ENCODE results near the gene STOX2. TPM values are rescaled to one million over a fixed set of nuclear protein-coding genes. Genes with fewer than 3 reads are reported as not detected.

Gene STOX2
- polyA plus RNA-seq, 1 of the 3 experiments (the other 2 are of a cell fraction) = 0.16 TPM

GRCh38 chr4:183967266-183967665 is 62.2 kb downstream of the STOX2 start:
- DNase-seq = no peak
- Histone ChIP-seq H3K9me2 (no peaks in the 10 kb centered on the region), H3K4me1 (ENCODE audit: control insufficient read depth in 1 of 2, insufficient read depth in 2 of 2, low read depth in 1 of 2, low read length in 1 of 2) (peaks cover 0 to 2% of the 10 kb centered on the region in 2 experiments; a peak in 2 of 4 replicates), H3K9me3 (no peaks in the 10 kb centered on the region), H3K9ac (no peak overlapping the region), H3K4me2 (no peak overlapping the region), H3K36me3 (replicated peaks in 1 of 2; ENCODE audit: control insufficient read depth in 1 of 2, insufficient read depth in 2 of 2, low read length in 1 of 2) (no peaks in the 10 kb centered on the region), H3K27ac (ENCODE audit: low read depth in 2 of 2, low read length in 1 of 2) (no peak overlapping the region), H2AFZ (ENCODE audit: low read depth) (no peak overlapping the region), H3F3A (replicated peaks; ENCODE audit: insufficient read depth) (no peaks in the 10 kb centered on the region), H4K20me1 (ENCODE audit: insufficient read depth) (no peaks in the 10 kb centered on the region), H3K4me3 (ENCODE audit: low read depth in 2 of 2, low read length in 1 of 2) (no peak overlapping the region), H3K27me3 (ENCODE audit: insufficient read depth) (no peaks in the 10 kb centered on the region), H3K79me2 (ENCODE audit: insufficient read depth) (no peaks in the 10 kb centered on the region)
- POLR2A ChIA-PET = no interaction called here
- 77% methylated on average over 11 of the region's 11 CpGs for WGBS (ENCODE audit: low lambda C conversion rate)
- CTCF ChIA-PET = interaction anchor here (1.0 kb wide), 1 partner anchor 80 kb away, joined by 3 read pairs; no protein-coding TSS in a partner anchor
- TF ChIP-seq RXRA (IDR thresholded peaks at IDR 0.05; ENCODE audit: borderline replicate concordance, low read depth) = no peak
- TF ChIP-seq MAX (IDR thresholded peaks at IDR 0.05; ENCODE audit: low read depth) = no peak
- TF ChIP-seq FOXJ3 (CRISPR knock-in tag; IDR thresholded peaks at IDR 0.05) = no peak
- TF ChIP-seq TCF12 (IDR thresholded peaks at IDR 0.05) = no peak
- TF ChIP-seq MXI1 (IDR thresholded peaks at IDR 0.05; ENCODE audit: low read depth, low read length) = no peak
- TF ChIP-seq USF2 (IDR thresholded peaks at IDR 0.05; ENCODE audit: borderline replicate concordance, low read depth, low read length) = no peak
- no peak for TF ChIP-seq RCOR1 (IDR thresholded peaks at IDR 0.05; ENCODE audit: low read length)
- TF ChIP-seq RAD21 (IDR thresholded peaks at IDR 0.05; ENCODE audit: low read length) = no peak
- TF ChIP-seq GABPA (IDR thresholded peaks at IDR 0.05; ENCODE audit: low read depth) = no peak

GRCh38 chr4:183968502-183968901 is 63.4 kb downstream of the STOX2 start:
- peak overlapping the region in 1 of 2 experiments; percentile 36; a peak in 2 of 4 replicates for H3K27ac ChIP-seq (ENCODE audit: low read depth in 2 of 2, low read length in 1 of 2)
- no peak overlapping the region for H3K9ac ChIP-seq
- H2AFZ ChIP-seq (ENCODE audit: low read depth) = no peak overlapping the region
- CTCF ChIA-PET = interaction anchor here (0.8 to 1.5 kb wide), 2 partner anchors 8 to 23 kb away, joined by 3 read pairs; no protein-coding TSS in a partner anchor
- no peak overlapping the region for H3K4me3 ChIP-seq (ENCODE audit: low read depth in 2 of 2, low read length in 1 of 2)
- H3K9me3 ChIP-seq = no peaks in the 10 kb centered on the region
- H3K27me3 ChIP-seq (ENCODE audit: insufficient read depth) = no peaks in the 10 kb centered on the region
- no peaks in the 10 kb centered on the region for H3F3A ChIP-seq (replicated peaks; ENCODE audit: insufficient read depth)
- H4K20me1 ChIP-seq (ENCODE audit: insufficient read depth) = no peaks in the 10 kb centered on the region
- H3K9me2 ChIP-seq = no peaks in the 10 kb centered on the region
- no peaks in the 10 kb centered on the region for H3K79me2 ChIP-seq (ENCODE audit: insufficient read depth)
- peaks cover 0 to 2% of the 10 kb centered on the region in 2 experiments; a peak in 1 of 4 replicates for H3K4me1 ChIP-seq (ENCODE audit: control insufficient read depth in 1 of 2, insufficient read depth in 2 of 2, low read depth in 1 of 2, low read length in 1 of 2)
- 0 out of 2 replicates have a peak, but pooled peaks have one; percentile 26 for TF ChIP-seq GATA2 (CRISPR knock-in tag; IDR thresholded peaks at IDR 0.05)
- no peak for TF ChIP-seq RAD21 (IDR thresholded peaks at IDR 0.05; ENCODE audit: low read length)
- no peaks in the 10 kb centered on the region for H3K36me3 ChIP-seq (replicated peaks in 1 of 2; ENCODE audit: control insufficient read depth in 1 of 2, insufficient read depth in 2 of 2, low read length in 1 of 2)
- no peak overlapping the region for H3K4me2 ChIP-seq
- POLR2A ChIA-PET = interaction anchor here (1.0 kb wide), 1 partner anchor 9 kb away, joined by 3 read pairs; no protein-coding TSS in a partner anchor
- peak; percentile 59 for DNase-seq
- WGBS (ENCODE audit: low lambda C conversion rate) = 36% methylated on average over 6 of the region's 6 CpGs

GRCh38 chr4:183968931-183969330 is 63.8 kb downstream of the STOX2 start:
- Histone ChIP-seq H3K27ac (ENCODE audit: low read depth in 2 of 2, low read length in 1 of 2) (peak overlapping the region in 1 of 2 experiments; percentile 36; a peak in 2 of 4 replicates), H3K4me1 (ENCODE audit: control insufficient read depth in 1 of 2, insufficient read depth in 2 of 2, low read depth in 1 of 2, low read length in 1 of 2) (peaks cover 0 to 2% of the 10 kb centered on the region in 2 experiments; a peak in 1 of 4 replicates), H3F3A (replicated peaks; ENCODE audit: insufficient read depth) (no peaks in the 10 kb centered on the region), H3K9me3 (no peaks in the 10 kb centered on the region), H3K9me2 (no peaks in the 10 kb centered on the region), H3K4me3 (ENCODE audit: low read depth in 2 of 2, low read length in 1 of 2) (no peak overlapping the region), H2AFZ (ENCODE audit: low read depth) (no peak overlapping the region), H3K4me2 (no peak overlapping the region), H4K20me1 (ENCODE audit: insufficient read depth) (no peaks in the 10 kb centered on the region), H3K79me2 (ENCODE audit: insufficient read depth) (no peaks in the 10 kb centered on the region), H3K9ac (no peak overlapping the region), H3K27me3 (ENCODE audit: insufficient read depth) (no peaks in the 10 kb centered on the region), H3K36me3 (replicated peaks in 1 of 2; ENCODE audit: control insufficient read depth in 1 of 2, insufficient read depth in 2 of 2, low read length in 1 of 2) (no peaks in the 10 kb centered on the region)
- ChIA-PET POLR2A (interaction anchor here (1.0 kb wide), 1 partner anchor 10 kb away, joined by 3 read pairs; no protein-coding TSS in a partner anchor), CTCF (interaction anchor here (0.6 to 1.5 kb wide), 4 partner anchors 8 to 48 kb away, joined by 3 read pairs; no protein-coding TSS in a partner anchor)
- 52% methylated on average over 5 of the region's 5 CpGs for WGBS (ENCODE audit: low lambda C conversion rate)
- no peak for DNase-seq
- TF ChIP-seq FOXM1 (IDR thresholded peaks at IDR 0.05; ENCODE audit: low read depth) = no peak
- TF ChIP-seq REST (IDR thresholded peaks at IDR 0.05; ENCODE audit: low read depth, low read length) = no peak
- no peak for TF ChIP-seq RAD21 (IDR thresholded peaks at IDR 0.05; ENCODE audit: low read length)
- TF ChIP-seq EP300 (IDR thresholded peaks at IDR 0.05; ENCODE audit: borderline replicate concordance in 1 of 2, low read depth in 1 of 2, low read length in 1 of 2) = no peak

Data from SK-N-SH (cell line).